K562 (cell line): Measurements from ENCODE around the gene TGFA. TPM values are rescaled to one million over a fixed set of nuclear protein-coding genes. Genes with fewer than 3 reads are reported as not detected.

ENCODE experiments used
- ATAC-seq: fragments of 200-7000 bp; cut with Tn5 transposase; 3 replicates; pipeline ENCODE4 v1.9.1; 2020; ENCODE audit warnings: moderate library complexity
- BruUV-seq: library from RNA; stranded (reverse); fragments of 400-500 nt; replicated peaks from 2 replicates; lab custom pipeline; 2021; lab: Mats Ljungman, UMichigan
- CTCF ChIA-PET: fragments of 300-600 bp; formaldehyde crosslinking; extraction: SDS; loops from one replicate; lab custom pipeline; 2021; ENCODE audit warnings: low intra/inter-chr PET ratio; lab: Yijun Ruan, JAX
- POLR2A ChIA-PET: fragments of 300-600, 350-650 bp; sonication (Branson Sonifier 250); formaldehyde crosslinking; extraction: SDS; loops from one replicate; lab custom pipeline; 2021; ENCODE audit warnings: antibody characterized with exemption, inconsistent platforms; lab: Yijun Ruan, JAX
- DNase-seq, 4 experiments: peaks; one replicate each; pipeline versions ENCODE4 v3.0.0 to v3.0.0-alpha.2; 2011 to 2018; ENCODE audit warnings: low spot score in 3 of 4, mixed read lengths in 3 of 4; ENCODE audit errors: extremely low read depth in 1 of 4
- FAIRE-seq: peaks from 2 replicates; lab custom pipeline; 2011; peaks lifted over from hg19 to GRCh38; lab: Jason Lieb, UNC
- H2AFZ ChIP-seq: 2 replicates; pipeline ENCODE4 v1.6.0; 2011; ENCODE audit warnings: low read depth, low read length, control low read depth, inconsistent platforms
- H3K27ac ChIP-seq: fragments of 200-600 bp; 3 replicates; pipeline ENCODE4 v1.8.0; 2011; ENCODE audit warnings: low read depth, mild to moderate bottlenecking, control low read depth, inconsistent platforms, low read length, moderate library complexity, mixed read lengths; ENCODE audit errors: extremely low read depth
- H3K27me3 ChIP-seq, 2 experiments: fragments of 300-600 bp in 1 of 2; 2 replicates in 1 of 2; 3 replicates in 1 of 2; pipeline versions ENCODE4 v1.6.0 to v1.8.0; 2011; ENCODE audit warnings: inconsistent platforms in 2 of 2, low read length in 2 of 2, mild to moderate bottlenecking in 1 of 2, mixed read lengths in 1 of 2, moderate library complexity in 1 of 2; ENCODE audit not compliant: control insufficient read depth in 2 of 2, insufficient read depth in 2 of 2
- H3K36me3 ChIP-seq: fragments of 300-600 bp; 3 replicates; pipeline ENCODE4 v1.8.0; 2011; ENCODE audit warnings: mild to moderate bottlenecking, low read length, inconsistent platforms; ENCODE audit not compliant: control insufficient read depth, insufficient read depth
- H3K4me1 ChIP-seq, 2 experiments: fragments of 200-600 bp in 1 of 2; replicated peaks in 1 of 2; 2 replicates in 1 of 2; 3 replicates in 1 of 2; pipeline versions ENCODE4 v1.5.1 to v1.8.0; 2011; ENCODE audit warnings: inconsistent platforms in 2 of 2, low read length in 2 of 2, mild to moderate bottlenecking in 1 of 2, mixed read lengths in 1 of 2, moderate library complexity in 1 of 2; ENCODE audit not compliant: control insufficient read depth in 2 of 2, insufficient read depth in 2 of 2
- H3K4me2 ChIP-seq: 2 replicates; pipeline ENCODE4 v1.6.1; 2011; ENCODE audit warnings: low read length, control low read depth, inconsistent platforms, mixed read lengths; ENCODE audit not compliant: insufficient read depth
- H3K4me3 ChIP-seq: fragments of 200-600 bp; sonication (generic), shearing (Covaris generic); 2 replicates; pipeline ENCODE4 v1.5.1; 2016; ENCODE audit warnings: control low read depth, inconsistent platforms
- H3K79me2 ChIP-seq: fragments of 200-600 bp; 3 replicates; pipeline ENCODE4 v1.8.0; 2011; ENCODE audit warnings: low read length, inconsistent platforms; ENCODE audit not compliant: control insufficient read depth, insufficient read depth
- H3K9ac ChIP-seq, 2 experiments: 2 replicates each; pipeline versions ENCODE4 v1.6.0 to v1.6.1; 2011; ENCODE audit warnings: low read depth in 2 of 2, low read length in 2 of 2, control low read depth in 1 of 2, inconsistent platforms in 1 of 2, mild to moderate bottlenecking in 1 of 2, mixed read lengths in 1 of 2; ENCODE audit not compliant: insufficient read depth in 1 of 2
- H3K9me1 ChIP-seq: one replicate; pipeline ENCODE4 v1.6.0; 2011; ENCODE audit warnings: inconsistent platforms, mild to moderate bottlenecking, low read length, moderate library complexity; ENCODE audit not compliant: control insufficient read depth, insufficient read depth
- H3K9me3 ChIP-seq: replicated peaks from 2 replicates; pipeline ENCODE4 v1.5.1; 2011; ENCODE audit warnings: low read depth, low read length, inconsistent platforms; ENCODE audit not compliant: control insufficient read depth, insufficient read depth
- H4K20me1 ChIP-seq: replicated peaks from 2 replicates; pipeline ENCODE4 v1.6.1; 2011; ENCODE audit warnings: low read length, inconsistent platforms, mixed read lengths; ENCODE audit not compliant: control insufficient read depth, insufficient read depth
- CUX1 ChIP-seq: fragments of 200-800 bp; sonication (Bioruptor generic); IDR thresholded peaks from 2 replicates; pipeline ENCODE4 v1.6.1; 2016; ENCODE audit warnings: missing genetic modification characterization, missing compliant biosample characterization
- ESRRB ChIP-seq: fragments of 250-450 bp; sonication (Bioruptor Pico); IDR thresholded peaks from 2 replicates; pipeline ENCODE4 v1.5.0; 2020; ENCODE audit warnings: mild to moderate bottlenecking, moderate library complexity, borderline replicate concordance
- HNRNPUL1 ChIP-seq: fragments of 200-400 bp; formaldehyde crosslinking; IDR thresholded peaks from 2 replicates; pipeline ENCODE4 v1.6.1; 2017; ENCODE audit warnings: low read length
- NFRKB ChIP-seq: fragments of 450-650 bp; IDR thresholded peaks from 2 replicates; pipeline ENCODE4 v1.6.1; 2016; ENCODE audit warnings: low read depth
- ZNF280A ChIP-seq: fragments of 450-650 bp; IDR thresholded peaks from 2 replicates; pipeline ENCODE4 v1.6.1; 2018; ENCODE audit warnings: mild to moderate bottlenecking, low read depth; ENCODE audit not compliant: partially characterized antibody
- ZNF695 ChIP-seq: fragments of 450-650 bp; formaldehyde crosslinking; IDR thresholded peaks from 2 replicates; pipeline ENCODE4 v1.4.0; 2020; ENCODE audit warnings: mild to moderate bottlenecking, moderate library complexity
- WGBS: fragments of 100-300 bp; shearing (Covaris generic); methylation state at CpG from one replicate; pipeline ENCODE4 v1.1.6; 2016; ENCODE audit warnings: low coverage, mixed read lengths; ENCODE audit not compliant: insufficient coverage; ENCODE audit errors: missing lambda C conversion rate; 5-methylcytosine and 5-hydroxymethylcytosine counted together
- in situ Hi-C: fragments of 300-500 bp; cut with MboI; formaldehyde crosslinking; loops from 4 replicates; pipeline ENCODE4 v1.15.0; 2018; ENCODE audit warnings: inconsistent platforms, mixed read lengths
- intact Hi-C: fragments of 100-400 bp; cut with micrococcal nuclease; formaldehyde crosslinking; loops from 2 replicates; pipeline ENCODE4 v1.14.2; 2022
- polyA plus RNA-seq, 8 experiments: library from polyadenylated mRNA; depleted of rRNA in 4 of 8; stranded (reverse) in 5 of 8; unstranded in 3 of 8; fragments of >200 nt; fragmentation: Nextera tagmentation in 2 of 8; fragmentation: Illumina TruSeq in 1 of 8; extraction: Ambion mirVana in 2 of 8; extraction: Trizol in 1 of 8; gene quantifications; 2 replicates each; pipeline versions ENCODE4 v1.2.1 to v1.2.3, GENCODE V29; 2011 to 2014; ENCODE audit warnings: inconsistent platforms in 1 of 8, missing spikeins in 1 of 8
- total RNA-seq, 7 experiments: library from RNA; depleted of rRNA in 6 of 7; stranded (reverse); fragments of >200 nt in 6 of 7; fragmentation: Illumina TruSeq in 2 of 7; extraction: Trizol in 2 of 7; gene quantifications; 2 replicates each; pipeline versions ENCODE4 v1.2.1 to v1.2.3, GENCODE V29; 2011 to 2021; ENCODE audit warnings: low replicate concordance in 1 of 7

Gene TGFA
- total and polyA plus RNA-seq, 9 of the 15 experiments (the other 6 are each of a cell fraction or from before 2014, with no cell fraction given), result not detected

- TF ChIP-seq ZNF695, result no peak
- TF ChIP-seq, all 486 proteins: peak for 1
Measured at GRCh38 chr2:70469435-70469834, 84.2 kb downstream of the TGFA start (continued).

- Histone ChIP-seq H3K36me3 (no peaks in the 10 kb centered on the region), H3K79me2 (no peaks in the 10 kb centered on the region), H3K9ac (no peak overlapping the region), H3K27me3 (peaks cover 0 to 39% of the 10 kb centered on the region in 2 experiments; a peak in 4 of 5 replicates), H2AFZ (no peak overlapping the region), H3K9me1 (no peaks in the 10 kb centered on the region), H4K20me1 (no peaks in the 10 kb centered on the region; the same call in 1 of the 2 replicates), H3K27ac (no peak overlapping the region), H3K4me1 (no peaks in the 10 kb centered on the region), H3K4me2 (no peak overlapping the region), H3K9me3 (no peaks in the 10 kb centered on the region), H3K4me3 (no peak overlapping the region)
- no peak for FAIRE-seq
- 0% methylated on average over 1 of the region's 1 CpG for WGBS
- no peak for DNase-seq
- ChIA-PET CTCF (interaction anchor here (1.1 kb wide), 1 partner anchor 149 kb away, joined by 4 read pairs; no protein-coding TSS in a partner anchor), POLR2A (interaction anchor here (0.6 kb wide), 1 partner anchor 23 kb away, joined by 3 read pairs; no protein-coding TSS in a partner anchor)
- BruUV-seq, result no TSS peak
- intact Hi-C loops, result no loop called here
- in situ Hi-C loops, result no loop called here
- TF ChIP-seq ZNF280A, result no peak
- TF ChIP-seq ESRRB (CRISPR knock-in tag), result no peak
- TF ChIP-seq CUX1 (CRISPR knock-in tag), result no peak
- TF ChIP-seq HNRNPUL1, result no peak
- TF ChIP-seq NFRKB, result no peak
- ATAC-seq, result no peak
Measured at GRCh38 chr2:70468878-70469277, 84.7 kb downstream of the TGFA start.
